AG04449 (cell line): Measurements from ENCODE around the gene EPHA5.

Experiments
- CTCF ChIA-PET: fragments of 350-600 bp; formaldehyde crosslinking; extraction: SDS; loops from one replicate; lab custom pipeline; 2021; ENCODE audit warnings: antibody characterized with exemption; lab: Yijun Ruan, JAX
- POLR2A ChIA-PET: fragments of 400-600, 350-600 bp; formaldehyde crosslinking; extraction: SDS; loops from one replicate; lab custom pipeline; 2020; ENCODE audit warnings: antibody characterized with exemption, inconsistent platforms; lab: Yijun Ruan, JAX
- DNase-seq: peaks from one replicate; pipeline ENCODE4 v3.0.0-alpha.2; 2010; ENCODE audit warnings: low read depth, low spot score
- H3K4me3 ChIP-seq: 2 replicates; pipeline ENCODE4 v1.5.1; 2011; ENCODE audit warnings: low read depth, mild to moderate bottlenecking, control low read depth, low read length
- TF ChIP-seq, protein P1 (sequence below): IDR thresholded peaks from one replicate; pipeline ENCODE4 v1.5.1; 2011; ENCODE audit warnings: mild to moderate bottlenecking, moderate library complexity, low read length, control low read depth, inconsistent platforms; ENCODE audit not compliant: insufficient read depth; ENCODE audit errors: missing control alignments

The EPHA5 gene

DNA sequence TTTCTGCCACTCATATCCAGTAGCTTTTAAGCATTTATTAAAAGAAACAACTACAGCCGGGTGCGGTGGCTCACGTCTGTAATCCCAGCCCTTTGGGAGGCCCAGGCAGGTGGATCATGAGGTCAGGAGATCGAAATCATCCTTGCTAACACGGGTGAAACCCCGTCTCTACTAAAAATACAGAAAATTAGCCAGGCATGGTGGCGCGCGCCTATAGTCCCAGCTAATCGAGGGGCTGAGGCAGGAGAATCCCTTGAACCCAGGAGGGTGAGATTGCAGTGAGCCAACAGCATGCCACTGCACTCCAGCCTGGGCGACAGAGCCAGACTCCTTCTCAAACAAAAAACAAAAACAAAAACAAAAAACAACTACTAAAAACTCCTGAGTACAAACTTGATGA, 119.8 kb downstream of the EPHA5 start:
- TF ChIP-seq, protein P1, sequence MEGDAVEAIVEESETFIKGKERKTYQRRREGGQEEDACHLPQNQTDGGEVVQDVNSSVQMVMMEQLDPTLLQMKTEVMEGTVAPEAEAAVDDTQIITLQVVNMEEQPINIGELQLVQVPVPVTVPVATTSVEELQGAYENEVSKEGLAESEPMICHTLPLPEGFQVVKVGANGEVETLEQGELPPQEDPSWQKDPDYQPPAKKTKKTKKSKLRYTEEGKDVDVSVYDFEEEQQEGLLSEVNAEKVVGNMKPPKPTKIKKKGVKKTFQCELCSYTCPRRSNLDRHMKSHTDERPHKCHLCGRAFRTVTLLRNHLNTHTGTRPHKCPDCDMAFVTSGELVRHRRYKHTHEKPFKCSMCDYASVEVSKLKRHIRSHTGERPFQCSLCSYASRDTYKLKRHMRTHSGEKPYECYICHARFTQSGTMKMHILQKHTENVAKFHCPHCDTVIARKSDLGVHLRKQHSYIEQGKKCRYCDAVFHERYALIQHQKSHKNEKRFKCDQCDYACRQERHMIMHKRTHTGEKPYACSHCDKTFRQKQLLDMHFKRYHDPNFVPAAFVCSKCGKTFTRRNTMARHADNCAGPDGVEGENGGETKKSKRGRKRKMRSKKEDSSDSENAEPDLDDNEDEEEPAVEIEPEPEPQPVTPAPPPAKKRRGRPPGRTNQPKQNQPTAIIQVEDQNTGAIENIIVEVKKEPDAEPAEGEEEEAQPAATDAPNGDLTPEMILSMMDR = no peak
- H3K4me3 ChIP-seq = no peak overlapping the region
- ChIA-PET CTCF (interaction anchor here (1.5 kb wide), 1 partner anchor 8 kb away, joined by 3 read pairs; no protein-coding TSS in a partner anchor), POLR2A (no interaction called here)
- DNase-seq = no peak

DNA sequence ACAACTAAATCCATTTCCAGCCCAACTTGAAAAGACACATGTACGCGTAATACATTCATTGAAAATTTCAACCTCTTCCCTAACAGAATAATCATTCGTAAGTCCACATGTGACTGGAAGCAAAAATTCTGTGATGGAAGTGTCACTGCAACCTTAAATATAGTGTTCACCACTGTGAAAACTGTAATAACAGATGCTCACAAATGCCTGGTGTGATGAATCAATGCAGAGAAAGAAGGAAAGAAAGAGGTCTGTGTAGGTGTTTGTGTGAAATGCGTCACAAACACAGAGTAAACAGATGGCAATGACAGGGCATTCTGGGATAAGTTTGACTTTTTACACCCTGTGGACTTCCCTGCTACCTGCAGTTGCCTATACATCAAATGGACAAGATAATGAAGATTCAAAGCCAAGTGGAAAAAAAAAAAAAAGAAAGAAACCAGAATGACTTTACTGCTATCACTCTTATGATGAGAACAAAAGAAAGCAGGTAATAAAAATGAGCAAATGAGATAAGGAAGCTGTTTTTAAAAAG, 123.3 kb downstream of the EPHA5 start:
- no peak overlapping the region for H3K4me3 ChIP-seq
- ChIA-PET POLR2A (no interaction called here), CTCF (no interaction called here)
- DNase-seq = no peak
- TF ChIP-seq, protein P1 = no peak

DNA sequence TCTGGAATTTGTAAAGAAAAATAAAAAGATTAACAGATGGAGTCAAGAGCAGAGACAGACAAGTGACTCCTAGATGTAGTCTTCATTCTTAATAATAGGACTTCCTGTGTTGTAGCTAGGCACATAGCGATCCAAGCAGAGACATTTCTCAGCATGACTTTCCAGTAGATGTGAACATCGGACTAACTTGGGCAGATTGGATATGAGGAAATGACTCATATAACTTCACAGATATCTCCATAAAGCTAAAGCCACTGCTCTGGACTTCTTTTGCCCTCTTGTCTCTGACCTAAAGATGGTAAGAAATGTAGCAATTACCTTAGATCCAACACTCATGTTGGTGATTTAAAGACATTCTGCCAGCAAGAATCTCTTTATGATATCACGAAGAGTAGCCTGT, 131.7 kb downstream of the EPHA5 start:
- TF ChIP-seq, protein P1 = no peak
- H3K4me3 ChIP-seq = no peak overlapping the region
- CTCF ChIA-PET = no interaction called here
- DNase-seq = no peak
- POLR2A ChIA-PET = no interaction called here

- TF ChIP-seq, protein P1 = no peak
- no peak for DNase-seq
- H3K4me3 ChIP-seq = no peak overlapping the region
- POLR2A ChIA-PET = no interaction called here
- CTCF ChIA-PET = no interaction called here
These were observed 135.2 kb downstream of the EPHA5 start for GRCh38 chr4:65535113-65535512.

DNA sequence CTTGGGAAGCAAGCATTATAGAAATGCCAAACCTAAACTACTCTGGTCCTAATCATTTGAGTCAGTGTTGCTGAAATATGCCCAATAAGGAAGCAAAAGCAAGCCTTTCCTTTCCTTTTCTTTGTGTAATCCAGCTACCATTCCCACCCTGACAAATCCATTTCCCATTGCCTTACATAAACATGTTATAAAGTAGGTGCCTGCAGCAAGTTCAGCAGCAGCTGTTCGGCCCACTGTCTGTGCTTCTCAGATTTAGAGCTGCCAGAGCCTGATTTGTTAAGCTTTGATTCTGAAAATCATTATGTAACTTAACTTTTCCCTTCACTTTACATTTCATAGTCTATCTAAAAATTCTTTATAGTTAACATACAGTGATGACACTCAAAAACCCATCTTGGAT, 148.6 kb downstream of the EPHA5 start:
- ChIA-PET POLR2A (no interaction called here), CTCF (no interaction called here)
- H3K4me3 ChIP-seq = no peak overlapping the region
- no peak for DNase-seq
- TF ChIP-seq, protein P1 = no peak

GRCh38 chr4:65515646-65516045, 154.6 kb downstream of the EPHA5 start:
- H3K4me3 ChIP-seq = no peak overlapping the region
- DNase-seq = no peak
- POLR2A ChIA-PET = no interaction called here
- TF ChIP-seq, protein P1 = no peak
- CTCF ChIA-PET = no interaction called here
